GM23338 (cell line): ENCODE results near the gene MARK2. TPM values are rescaled to one million over a fixed set of nuclear protein-coding genes. Genes with fewer than 3 reads are reported as not detected.
A peak's percentile ranks its signal among the peaks of the same experiment; 100 is the strongest.

Experiments
- ATAC-seq: fragments of 200-7000 bp; cut with Tn5 transposase; 3 replicates; pipeline ENCODE4 v1.9.1; 2020
- DNase-seq: peaks from one replicate; pipeline ENCODE4 v3.0.0-alpha.2; 2015; ENCODE audit warnings: low spot score
- H2AFZ ChIP-seq: fragments of 200-600 bp; sonication (generic); 2 replicates; pipeline ENCODE4 v1.8.0; 2016; ENCODE audit warnings: antibody characterized with exemption, mild to moderate bottlenecking, moderate library complexity
- H3F3A ChIP-seq: fragments of 200-600 bp; sonication (generic); replicated peaks from 2 replicates; pipeline ENCODE4 v1.8.0; 2017; ENCODE audit warnings: antibody characterized with exemption, mixed run types, low read depth
- H3K27ac ChIP-seq: fragments of 200-600 bp; sonication (generic); 2 replicates; pipeline ENCODE4 v1.6.1; 2016; ENCODE audit warnings: low read depth
- H3K27me3 ChIP-seq: fragments of 200-600 bp; sonication (generic); 2 replicates; pipeline ENCODE4 v1.8.0; 2016; ENCODE audit warnings: mild to moderate bottlenecking, mixed run types, moderate library complexity; ENCODE audit not compliant: insufficient read depth
- H3K36me3 ChIP-seq: fragments of 200-600 bp; sonication (generic); 2 replicates; pipeline ENCODE4 v1.8.0; 2016; ENCODE audit warnings: mild to moderate bottlenecking; ENCODE audit not compliant: insufficient read depth
- H3K4me1 ChIP-seq: fragments of 200-600 bp; sonication (generic); 2 replicates; pipeline ENCODE4 v1.8.0; 2016; ENCODE audit warnings: mild to moderate bottlenecking, moderate library complexity; ENCODE audit not compliant: insufficient read depth
- H3K4me2 ChIP-seq: fragments of 200-600 bp; sonication (generic); 2 replicates; pipeline ENCODE4 v1.7.1; 2017; ENCODE audit warnings: mixed run types
- H3K4me3 ChIP-seq: fragments of 200-600 bp; sonication (generic); 2 replicates; pipeline ENCODE4 v1.6.1; 2016; ENCODE audit warnings: mixed run types
- H3K79me2 ChIP-seq: fragments of 200-600 bp; sonication (generic); replicated peaks from 2 replicates; pipeline ENCODE4 v1.8.0; 2017; ENCODE audit warnings: mild to moderate bottlenecking; ENCODE audit not compliant: insufficient read depth
- H3K9me2 ChIP-seq: fragments of 200-600 bp; sonication (generic); 2 replicates; pipeline ENCODE4 v1.8.0; 2017; ENCODE audit not compliant: insufficient read depth
- H4K20me1 ChIP-seq: fragments of 200-600 bp; sonication (generic); replicated peaks from 2 replicates; pipeline ENCODE4 v1.8.0; 2017; ENCODE audit warnings: mild to moderate bottlenecking; ENCODE audit not compliant: insufficient read depth
- H3K27ac Mint-ChIP-seq: 2 replicates; pipeline ENCODE4 v1.8.0; 2020; ENCODE audit warnings: inconsistent platforms, mild to moderate bottlenecking, moderate library complexity, mixed read lengths
- H3K27me3 Mint-ChIP-seq: 3 replicates; pipeline ENCODE4 v1.8.0; 2022; ENCODE audit warnings: low read depth, mild to moderate bottlenecking, moderate library complexity, mixed read lengths, inconsistent platforms; ENCODE audit not compliant: insufficient read depth, poor library complexity
- H3K36me3 Mint-ChIP-seq: 3 replicates; pipeline ENCODE4 v1.8.0; 2021; ENCODE audit warnings: low read depth, mild to moderate bottlenecking, inconsistent platforms, moderate library complexity, mixed read lengths
- H3K4me1 Mint-ChIP-seq: 3 replicates; pipeline ENCODE4 v1.8.0; 2020; ENCODE audit warnings: mild to moderate bottlenecking, inconsistent platforms, mixed read lengths
- H3K4me3 Mint-ChIP-seq: 3 replicates; pipeline ENCODE4 v1.8.0; 2021; ENCODE audit warnings: moderate library complexity, mild to moderate bottlenecking, inconsistent platforms, mixed read lengths
- H3K9me3 Mint-ChIP-seq: 3 replicates; pipeline ENCODE4 v1.8.0; 2020; ENCODE audit warnings: moderate library complexity, mild to moderate bottlenecking, inconsistent platforms, mixed read lengths
- CREB1 ChIP-seq: fragments of 250-450 bp; sonication (Bioruptor Pico); IDR thresholded peaks from 2 replicates; pipeline ENCODE4 v1.5.0; 2020; ENCODE audit warnings: low read depth, mild to moderate bottlenecking, moderate library complexity
- CTCF ChIP-seq, 2 experiments: fragments of 200-600 bp in 1 of 2; sonication (generic) in 1 of 2; conservative IDR thresholded peaks; 2 replicates each; pipeline versions ENCODE4 v1.5.1 to v1.6.1; 2016 to 2017; ENCODE audit warnings: antibody characterized with exemption in 2 of 2, low read depth in 2 of 2, mild to moderate bottlenecking in 2 of 2, moderate library complexity in 1 of 2
- ETS1 ChIP-seq: IDR thresholded peaks from 2 replicates; pipeline ENCODE4 v1.6.1; 2016; ENCODE audit warnings: antibody characterized with exemption
- EZH2 ChIP-seq: fragments of 200-600 bp; sonication (generic); IDR thresholded peaks from one replicate; pipeline ENCODE4 v1.8.0; 2017; ENCODE audit warnings: antibody characterized with exemption, mild to moderate bottlenecking, low read depth; ENCODE audit not compliant: unreplicated experiment
- EZH2phosphoT487 ChIP-seq: fragments of 200-600 bp; sonication (generic); IDR thresholded peaks from one replicate; pipeline ENCODE4 v1.8.1; 2018; ENCODE audit warnings: antibody characterized with exemption; ENCODE audit not compliant: unreplicated experiment
- JUNB ChIP-seq: IDR thresholded peaks from one replicate; pipeline ENCODE4 v1.6.1; 2016; ENCODE audit warnings: antibody characterized with exemption; ENCODE audit not compliant: unreplicated experiment
- NANOG ChIP-seq: IDR thresholded peaks from 2 replicates; pipeline ENCODE4 v1.6.1; 2016; ENCODE audit warnings: antibody characterized with exemption, borderline replicate concordance
- POLR2AphosphoS5 ChIP-seq: IDR thresholded peaks from 2 replicates; pipeline ENCODE4 v1.6.1; 2016; ENCODE audit warnings: antibody characterized with exemption, low read depth
- REST ChIP-seq: IDR thresholded peaks from one replicate; pipeline ENCODE4 v1.6.1; 2018; ENCODE audit warnings: antibody characterized with exemption; ENCODE audit not compliant: unreplicated experiment
- STAT1 ChIP-seq: IDR thresholded peaks from one replicate; pipeline ENCODE4 v1.6.1; 2016; ENCODE audit warnings: antibody characterized with exemption; ENCODE audit not compliant: unreplicated experiment
- ZNF114 ChIP-seq: fragments of 250-450 bp; sonication (Bioruptor Pico); IDR thresholded peaks from 2 replicates; pipeline ENCODE4 v1.5.0; 2020; ENCODE audit warnings: mild to moderate bottlenecking, moderate library complexity
- ZNF331 ChIP-seq: fragments of 250-450 bp; sonication (Bioruptor Pico); IDR thresholded peaks from 2 replicates; pipeline ENCODE4 v1.5.0; 2020; ENCODE audit warnings: low read depth, mild to moderate bottlenecking, moderate library complexity
- ZNF462 ChIP-seq: fragments of 250-450 bp; sonication (Bioruptor Pico); IDR thresholded peaks from 2 replicates; pipeline ENCODE4 v1.5.0; 2020; ENCODE audit warnings: mild to moderate bottlenecking, moderate library complexity
- polyA plus RNA-seq: library from polyadenylated mRNA; unstranded; fragments of >200 nt; fragmentation: Nextera tagmentation; extraction: Ambion mirVana; gene quantifications from 2 replicates; pipeline ENCODE4 v1.2.1, GENCODE V29; 2016
- total RNA-seq: library from RNA; depleted of rRNA; stranded (reverse); fragments of >200 nt; shearing (Covaris generic); gene quantifications from 2 replicates; pipeline ENCODE4 v1.2.3, GENCODE V29; 2014

MARK2 gene
- total and polyA plus RNA-seq, 2 experiments from 2014 or later, result 18.7 to 42.6 TPM

GRCh38 chr11:63869683-63870082 is 30.8 kb downstream of the MARK2 start:
- H3K4me3 Mint-ChIP-seq, result no peak overlapping the region
- no peak for ATAC-seq
- Histone ChIP-seq H3K4me1 (peaks cover 33% of the 10 kb centered on the region), H3K4me3 (no peak overlapping the region), H3K27ac (no peak overlapping the region), H3F3A (peaks cover 9% of the 10 kb centered on the region; the same call in 1 of the 2 replicates), H4K20me1 (peaks cover 52% of the 10 kb centered on the region), H3K4me2 (no peak overlapping the region), H3K27me3 (no peaks in the 10 kb centered on the region), H3K79me2 (peaks cover 91% of the 10 kb centered on the region), H2AFZ (no peak overlapping the region), H3K9me2 (no peaks in the 10 kb centered on the region), H3K36me3 (peaks cover 4% of the 10 kb centered on the region; the same call in 1 of the 2 replicates)
- H3K9me3 Mint-ChIP-seq, result no peaks in the 10 kb centered on the region
- H3K27me3 Mint-ChIP-seq, result peaks cover 4% of the 10 kb centered on the region
- no peak for DNase-seq
- peaks cover 68% of the 10 kb centered on the region for H3K4me1 Mint-ChIP-seq
- H3K27ac Mint-ChIP-seq, result peak overlapping the region; percentile 57; the same call in 1 of the 2 replicates
- no peak for TF ChIP-seq NANOG
- no peak for TF ChIP-seq ZNF462
- no peak for TF ChIP-seq POLR2AphosphoS5
- no peak for TF ChIP-seq REST
- TF ChIP-seq EZH2, result no peak
- no peak for TF ChIP-seq ZNF331 (CRISPR knock-in tag)
- TF ChIP-seq EZH2phosphoT487, result no peak
- no peak for TF ChIP-seq STAT1
- no peak for TF ChIP-seq CTCF (conservative IDR thresholded peaks at IDR 0.05; ENCODE audit: low read depth in 2 of 2)
- no peak for TF ChIP-seq JUNB
- TF ChIP-seq CREB1 (CRISPR knock-in tag), result no peak
- TF ChIP-seq ETS1, result no peak
- TF ChIP-seq ZNF114 (CRISPR knock-in tag), result no peak
- no peaks in the 10 kb centered on the region; the same call in 2 of the 3 replicates for H3K36me3 Mint-ChIP-seq
